Gastroesophageal sphincter (tissue), 4 donors: Measurements from ENCODE around the gene AVPR2. TPM values are rescaled to one million over a fixed set of nuclear protein-coding genes. Genes with fewer than 3 reads are reported as not detected.

Experiments used
- ATAC-seq: fragments of 150-250 bp; one replicate; pipeline ENCODE4 v1.9.1; 2016; ENCODE audit warnings: mild to moderate bottlenecking, moderate library complexity
- H3K27ac ChIP-seq, 4 donors: fragments of 200-600 bp; sonication (generic) in 3 of 4; 1 replicate in 3 of 4; 2 replicates in 1 of 4; pipeline ENCODE4 v1.5.1; 2016 to 2019
- H3K27me3 ChIP-seq: fragments of 200-600 bp; sonication (generic); one replicate; pipeline ENCODE4 v1.5.1; 2019
- H3K36me3 ChIP-seq, 2 donors: fragments of 200-600 bp; sonication (generic); one replicate each; pipeline ENCODE4 v1.5.1; 2019; ENCODE audit warnings: control low read depth in 1 of 2
- H3K4me1 ChIP-seq, 3 donors: fragments of 200-600 bp; sonication (generic); 1 replicate in 2 of 3; 2 replicates in 1 of 3; pipeline ENCODE4 v1.5.1; 2016 to 2019; ENCODE audit warnings: control low read depth in 2 of 3
- H3K4me3 ChIP-seq, 2 donors: fragments of 200-600 bp; sonication (generic); one replicate each; pipeline ENCODE4 v1.5.1; 2019; ENCODE audit warnings: mild to moderate bottlenecking in 1 of 2, moderate library complexity in 1 of 2
- H3K9me3 ChIP-seq, 3 donors: fragments of 200-600 bp; sonication (generic); one replicate each; pipeline ENCODE4 v1.5.1; 2017 to 2019; ENCODE audit warnings: control low read depth in 2 of 3
- CTCF ChIP-seq, 4 experiments: fragments of 200-600 bp in 2 of 4; fragments of 450-650 bp in 2 of 4; sonication (generic) in 1 of 4; IDR thresholded peaks; one replicate each; pipeline ENCODE4 v1.5.1; 2017 to 2019; ENCODE audit warnings: antibody characterized with exemption in 4 of 4, mild to moderate bottlenecking in 2 of 4, moderate library complexity in 2 of 4
- EP300 ChIP-seq: sonication (generic); formaldehyde crosslinking; IDR thresholded peaks from one replicate; pipeline ENCODE4 v1.6.1; 2017; ENCODE audit warnings: antibody characterized with exemption, mild to moderate bottlenecking
- POLR2A ChIP-seq, 2 donors: fragments of 450-650 bp; IDR thresholded peaks; one replicate each; pipeline ENCODE4 v1.6.1; 2017; ENCODE audit warnings: antibody characterized with exemption in 2 of 2, mild to moderate bottlenecking in 2 of 2, moderate library complexity in 1 of 2
- POLR2AphosphoS5 ChIP-seq: sonication (generic); formaldehyde crosslinking; IDR thresholded peaks from one replicate; pipeline ENCODE4 v1.6.1; 2017; ENCODE audit warnings: antibody characterized with exemption
- WGBS, 2 donors: methylation state at CpG; one replicate each; pipeline ENCODE4 v1.1.5; 2018; ENCODE audit warnings: low coverage in 1 of 2; 5-methylcytosine and 5-hydroxymethylcytosine counted together
- total RNA-seq, 4 donors: library from RNA; depleted of rRNA; stranded (reverse); fragments of >200 nt; gene quantifications; one replicate each; pipeline ENCODE4 v1.1.0, GENCODE V29; 2016

Gene AVPR2
- total RNA-seq, 4 donors from 2014 or later: 0.81 to 7.9 (median 3.8) TPM

GRCh38 chrX:153926858-153927671 lies 22.6 kb downstream of the AVPR2 start:
- WGBS, 2 donors: 39% methylated on average over 13 of the region's 31 CpGs; no CpG with 5 or more reads in 1 of the 2 donors
- H3K9me3 ChIP-seq: no peaks in the 10 kb centered on the region
- TF ChIP-seq POLR2AphosphoS5 (no peak), EP300 (no peak)
- H3K4me1 ChIP-seq: peaks cover 0 to 67% (median 19%) of the 10 kb centered on the region in 3 donors
- no peaks in the 10 kb centered on the region for H3K27me3 ChIP-seq
- peak overlapping the region; percentile 62 to 69 for H3K4me3 ChIP-seq
- no peak for ATAC-seq
- H3K36me3 ChIP-seq: peaks cover 0 to 27% of the 10 kb centered on the region in 2 donors
- peak overlapping the region; percentile 88 to 96 (median 91) for H3K27ac ChIP-seq

DNA sequence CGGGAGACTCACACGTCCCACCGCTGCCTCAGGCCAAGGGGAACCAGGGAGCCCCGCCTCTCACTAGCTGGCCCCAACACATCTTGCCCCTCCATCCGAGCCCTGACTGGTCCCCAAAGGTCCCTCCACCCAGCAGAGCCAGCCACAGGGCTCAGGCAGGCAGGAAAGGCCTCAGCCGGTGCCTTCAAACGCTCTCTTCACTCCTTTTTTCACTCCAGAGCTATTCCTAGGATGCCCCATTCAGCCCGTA lies 23.1 kb downstream of the AVPR2 start:
- Histone ChIP-seq H3K9me3 (no peaks in the 10 kb centered on the region), H3K4me1 (peaks cover 0 to 61% (median 16%) of the 10 kb centered on the region in 3 donors), H3K27me3 (no peaks in the 10 kb centered on the region), H3K4me3 (peak overlapping the region; percentile 62 to 69), H3K27ac (peak overlapping the region; percentile 88 to 96 (median 91)), H3K36me3 (peaks cover 0 to 32% of the 10 kb centered on the region in 2 donors)
- ATAC-seq: no peak
- TF ChIP-seq CTCF (IDR thresholded peaks at IDR 0.05) (no peak), EP300 (no peak), POLR2AphosphoS5 (no peak), POLR2A (IDR thresholded peaks at IDR 0.05) (no peak)
- 35% methylated on average over 2 of the region's 8 CpGs; no CpG with 5 or more reads in 1 of the 2 donors for WGBS, 2 donors

DNA sequence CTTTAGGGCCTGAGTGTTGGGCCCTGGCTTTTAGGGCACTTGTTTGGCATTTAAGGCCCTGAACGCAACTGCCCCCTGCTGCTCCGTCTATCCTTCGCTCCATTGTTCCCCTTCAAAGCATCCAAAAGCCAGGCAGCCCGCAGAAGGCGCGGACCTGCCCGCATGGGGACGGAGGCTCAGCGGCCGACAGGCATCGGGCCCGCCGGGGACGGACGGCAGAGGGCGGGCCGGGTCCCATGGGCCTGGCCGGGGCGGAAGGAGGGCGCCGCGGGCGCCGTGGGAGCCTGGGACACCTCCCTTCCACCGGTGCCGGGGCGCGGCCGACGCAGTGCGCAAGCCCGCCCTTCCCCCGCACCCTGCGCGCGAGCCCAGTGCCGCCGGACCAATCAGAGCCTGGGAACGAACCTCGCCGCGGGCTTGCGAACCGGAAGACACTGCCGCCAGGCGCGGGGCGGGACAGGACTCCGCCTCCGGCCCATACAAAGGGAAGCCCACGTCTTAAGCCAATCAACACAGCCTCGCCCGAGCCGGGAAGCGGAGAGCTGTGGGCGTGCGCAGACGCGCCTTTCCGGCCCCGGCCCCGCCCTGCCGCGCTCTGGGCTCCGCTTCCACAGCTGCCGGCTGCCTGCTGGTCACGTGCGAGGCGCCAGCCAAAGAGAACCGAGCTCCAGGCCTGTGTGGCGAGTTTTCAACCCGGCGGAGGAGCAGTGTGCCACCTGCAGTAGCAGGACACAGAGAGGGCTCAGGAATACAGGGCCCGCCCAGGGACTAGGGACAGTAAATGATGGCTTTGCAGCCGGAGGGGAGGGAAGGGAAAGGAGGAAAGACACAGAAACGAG lies 23.7 kb downstream of the AVPR2 start:
- Histone ChIP-seq H3K4me3 (peak overlapping the region; percentile 62 to 69), H3K27me3 (no peaks in the 10 kb centered on the region), H3K36me3 (peaks cover 0 to 34% of the 10 kb centered on the region in 2 donors), H3K27ac (peak overlapping the region; percentile 88 to 96 (median 91)), H3K9me3 (no peaks in the 10 kb centered on the region), H3K4me1 (peaks cover 0 to 56% (median 14%) of the 10 kb centered on the region in 3 donors)
- peak; percentile 95 for ATAC-seq
- WGBS, 2 donors: no CpG with 5 or more reads among the region's 76 CpGs
- TF ChIP-seq EP300: no peak
- TF ChIP-seq POLR2A (IDR thresholded peaks at IDR 0.05): peak; percentile 88 to 90
- TF ChIP-seq CTCF (IDR thresholded peaks at IDR 0.05): peak in 3 of 4 experiments; percentile 22 to 45 (median 32)
- peak; percentile 12 for TF ChIP-seq POLR2AphosphoS5

GRCh38 chrX:153928846-153929245 lies 24.4 kb downstream of the AVPR2 start:
- no peak for TF ChIP-seq CTCF (IDR thresholded peaks at IDR 0.05)
- TF ChIP-seq POLR2AphosphoS5: no peak
- no peak for TF ChIP-seq EP300
- TF ChIP-seq POLR2A (IDR thresholded peaks at IDR 0.05): no peak
- whole genome bisulfite sequencing, 2 donors: 89% methylated on average over 3 of the region's 9 CpGs; no CpG with 5 or more reads in 1 of the 2 donors
- no peaks in the 10 kb centered on the region for H3K9me3 ChIP-seq
- no peak for ATAC-seq
- H3K4me3 ChIP-seq: peak overlapping the region in 1 of 2 donors; percentile 12
- H3K36me3 ChIP-seq: peaks cover 0 to 34% of the 10 kb centered on the region in 2 donors
- peaks cover 0 to 55% (median 13%) of the 10 kb centered on the region in 3 donors for H3K4me1 ChIP-seq
- H3K27ac ChIP-seq: peak overlapping the region; percentile 47 to 74 (median 67)
- H3K27me3 ChIP-seq: no peaks in the 10 kb centered on the region

DNA sequence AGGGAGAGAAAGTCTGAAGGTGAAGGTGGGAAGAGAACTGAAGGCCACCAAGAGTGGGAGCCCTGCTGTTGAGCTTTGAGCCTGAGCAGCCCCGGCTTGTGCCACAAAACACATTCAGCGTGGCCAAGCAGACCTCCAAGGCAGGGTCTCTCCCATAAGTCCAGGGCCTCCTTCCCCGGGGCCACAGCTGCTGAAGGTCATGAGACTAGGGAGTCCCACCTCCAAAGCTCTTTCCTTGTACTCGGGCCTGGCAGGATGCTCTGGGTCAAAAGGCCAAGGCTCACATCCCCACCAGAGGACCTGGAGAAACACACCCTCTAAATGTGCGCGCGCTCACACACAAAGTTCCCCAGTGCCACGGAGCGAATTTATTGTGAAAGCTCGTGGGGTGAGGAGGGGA lies 25.1 kb downstream of the AVPR2 start:
- TF ChIP-seq CTCF (IDR thresholded peaks at IDR 0.05): no peak
- no peak for TF ChIP-seq POLR2A (IDR thresholded peaks at IDR 0.05)
- no peak for TF ChIP-seq POLR2AphosphoS5
- TF ChIP-seq EP300: no peak
- WGBS, 2 donors: no CpG with 5 or more reads among the region's 10 CpGs
- ATAC-seq: no peak
- Histone ChIP-seq H3K27me3 (no peaks in the 10 kb centered on the region), H3K27ac (peak overlapping the region in 3 of 4 donors; percentile 28 to 74 (median 64)), H3K4me1 (peaks cover 0 to 53% (median 15%) of the 10 kb centered on the region in 3 donors), H3K4me3 (no peak overlapping the region), H3K9me3 (no peaks in the 10 kb centered on the region), H3K36me3 (peaks cover 0 to 34% of the 10 kb centered on the region in 2 donors)
